GM04504 (cell line): Measurements from ENCODE around the gene LCMT1.
A peak's percentile ranks its signal among the peaks of the same experiment; 100 is the strongest.
"Not testable (repeated sequence)": the region's sequence is repeated elsewhere in the genome, so short reads cannot be mapped to it uniquely, and the experiment has no call there.

Experiments used
- DNase-seq: peaks from one replicate; pipeline ENCODE4 v3.0.0-alpha.2; 2012; ENCODE audit warnings: low read depth

Gene LCMT1

DNA sequence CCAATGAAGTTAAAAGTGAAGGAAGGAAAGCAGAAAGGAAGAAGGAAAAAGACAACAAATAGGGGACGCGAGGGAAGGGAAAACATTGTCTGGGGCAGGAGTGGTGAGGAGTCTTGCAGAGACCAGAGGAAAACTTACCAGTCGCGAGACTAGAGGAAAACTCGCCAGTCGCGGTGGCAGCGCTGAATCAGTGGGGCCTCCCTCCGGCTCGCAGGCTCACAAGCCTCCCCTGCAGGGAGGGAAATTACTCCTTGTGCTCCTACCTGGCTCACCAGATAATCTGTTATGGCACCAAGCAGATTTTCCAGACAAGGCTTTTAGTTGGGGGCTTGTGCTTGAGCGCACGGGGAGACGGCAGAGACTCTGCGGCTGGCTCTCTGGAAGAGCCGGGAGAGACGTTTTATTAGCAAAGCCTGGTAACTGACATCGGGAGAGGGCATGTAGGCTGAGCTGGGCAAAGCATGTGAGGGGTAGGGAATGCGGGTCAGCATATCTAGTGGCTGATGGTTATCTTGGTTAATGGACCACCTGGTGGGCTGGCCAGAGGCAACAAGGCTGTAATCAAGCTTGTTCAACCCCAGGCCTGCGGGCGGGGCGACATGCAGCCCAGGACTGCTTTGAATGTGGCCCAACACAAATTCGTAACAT lies 37.1 kb downstream of the LCMT1 start:
- DNase-seq: no peak

DNA sequence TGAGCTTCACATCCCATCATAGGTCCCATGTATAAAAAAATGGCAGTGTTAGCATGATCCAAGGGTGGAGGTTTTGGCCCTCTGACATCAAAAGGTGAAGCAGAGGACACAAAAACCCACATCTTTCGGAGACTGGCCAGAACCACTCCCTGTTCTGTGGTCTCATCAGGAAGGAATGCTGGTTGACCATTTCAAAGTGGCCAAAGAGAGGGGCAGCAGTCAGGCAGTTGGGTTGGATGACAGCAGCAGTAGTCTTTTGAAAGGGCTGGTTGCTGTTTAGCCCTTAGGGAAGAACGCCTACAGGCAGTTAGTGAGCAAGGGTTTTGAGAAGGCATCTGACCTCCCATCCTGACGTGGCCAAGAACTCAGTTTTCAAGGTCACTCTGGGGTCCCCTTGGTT lies 40.5 kb downstream of the LCMT1 start:
- peak; percentile 73 for DNase-seq

DNA sequence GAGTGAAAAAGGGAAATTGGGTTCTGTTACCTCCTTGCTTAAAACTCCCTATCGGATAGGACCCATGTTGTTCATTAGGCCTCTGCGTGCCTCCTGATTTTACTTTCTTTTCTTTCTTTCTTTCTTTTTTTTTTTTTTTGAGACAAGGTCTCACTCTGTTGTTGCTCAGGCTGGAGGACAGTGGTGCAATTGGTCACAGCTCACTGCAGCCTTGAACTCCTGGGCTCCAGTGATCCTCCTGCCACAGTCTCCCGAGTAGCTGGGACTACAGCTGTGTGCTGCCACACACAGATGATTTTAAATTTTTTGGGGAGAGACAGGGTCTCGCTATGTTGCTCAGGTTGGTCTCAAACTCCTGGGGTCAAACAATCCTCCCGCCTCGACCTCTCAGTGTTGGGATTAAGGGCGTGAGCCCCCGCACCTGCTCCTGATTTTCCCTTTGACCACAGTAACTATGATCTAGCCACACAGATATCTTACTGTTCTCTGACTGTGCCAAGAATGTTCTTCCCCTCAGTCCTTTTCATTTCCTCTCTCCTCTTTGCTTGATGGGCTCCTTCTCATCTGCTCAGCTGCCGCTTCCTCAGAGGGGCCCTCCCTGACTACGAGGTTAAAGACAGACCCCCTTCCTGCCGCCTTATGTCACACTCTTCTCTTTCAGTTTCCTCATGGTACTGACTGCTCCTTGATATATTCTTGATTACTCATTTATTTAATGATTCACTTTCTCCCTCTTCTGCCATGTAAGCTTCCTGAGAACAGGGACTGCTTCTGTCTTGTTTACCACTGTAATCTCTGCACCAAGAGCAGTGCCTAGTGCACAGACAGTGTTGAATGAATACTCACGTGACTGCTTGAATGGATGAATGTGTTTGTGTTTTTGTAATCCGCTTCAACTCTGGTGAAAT lies 44.3 kb downstream of the LCMT1 start:
- no peak for DNase-seq

DNA sequence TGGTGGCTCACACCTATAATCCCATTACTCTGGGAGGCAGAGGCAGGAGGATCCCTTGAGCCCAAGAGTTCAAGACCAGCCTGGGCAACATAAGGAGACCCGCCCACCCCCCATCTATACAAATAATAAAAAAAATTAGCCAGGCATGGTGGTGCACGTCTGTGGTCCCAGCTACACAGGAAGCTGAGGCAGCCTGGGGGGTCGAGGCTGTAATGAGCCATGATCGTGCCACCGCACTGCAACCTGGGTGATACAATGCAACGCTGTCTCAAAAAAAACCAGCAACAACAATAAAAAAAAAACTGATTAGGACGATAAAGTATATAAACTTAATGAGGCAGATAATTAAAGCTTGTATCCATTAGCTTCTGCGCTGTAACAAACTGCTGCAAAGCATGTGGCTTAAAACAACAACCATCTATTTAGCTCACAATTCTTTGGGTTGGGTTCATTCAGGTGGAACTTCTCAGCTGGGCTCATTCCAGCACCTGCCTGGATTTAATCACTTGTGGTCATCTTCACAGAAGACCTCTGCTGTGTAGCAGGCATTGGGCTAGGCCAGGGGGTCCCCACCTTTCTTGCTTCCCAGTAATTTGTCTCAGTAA lies 45.8 kb downstream of the LCMT1 start:
- no peak for DNase-seq

DNA sequence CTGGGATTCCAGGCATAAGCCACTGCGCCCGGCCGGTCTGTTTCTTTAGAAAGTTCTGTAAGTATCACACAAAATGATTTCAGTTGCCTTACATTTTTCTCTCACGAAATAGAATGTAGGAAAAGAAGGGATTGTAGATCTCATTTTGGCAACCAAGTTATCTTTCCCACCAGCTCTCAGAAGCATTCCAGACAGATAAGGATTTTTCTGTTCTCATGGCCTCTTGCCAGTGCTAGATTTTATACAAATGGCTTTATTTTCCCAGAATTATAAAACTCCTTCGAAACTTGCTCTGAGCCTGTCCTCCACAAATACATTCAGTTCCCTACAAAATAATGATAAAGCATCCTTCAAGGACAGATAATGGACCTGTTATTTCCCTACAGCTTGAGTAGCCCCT lies 46.9 kb downstream of the LCMT1 start:
- no peak for DNase-seq

DNA sequence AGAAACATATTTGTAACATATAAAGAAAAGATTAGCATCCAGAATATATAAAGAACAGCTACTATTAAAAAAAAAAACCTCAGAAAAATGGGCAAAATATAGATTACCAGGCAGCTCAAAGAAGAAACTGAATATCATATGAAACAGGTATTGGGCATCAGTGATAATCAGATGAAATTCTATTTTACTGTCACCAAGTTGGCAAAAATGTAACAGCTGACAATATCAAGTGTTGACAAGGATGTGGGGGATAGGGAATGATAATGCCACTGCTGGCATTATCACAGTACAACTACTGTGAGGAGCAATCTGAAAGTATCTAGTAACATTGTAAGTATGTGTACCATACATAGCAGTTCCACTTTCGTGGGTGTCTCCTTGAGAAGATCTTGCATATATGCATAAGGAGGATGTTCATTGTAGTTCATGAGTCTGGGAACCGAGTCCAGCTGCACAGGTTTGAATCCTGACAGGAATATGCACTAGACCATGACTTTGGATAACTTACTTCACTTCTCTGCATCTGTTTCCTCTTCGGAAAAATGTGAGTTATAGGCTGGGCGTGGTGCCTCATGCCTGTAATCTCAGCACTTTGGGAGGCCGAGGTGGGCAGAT lies 50.3 kb downstream of the LCMT1 start:
- DNase-seq: no peak

DNA sequence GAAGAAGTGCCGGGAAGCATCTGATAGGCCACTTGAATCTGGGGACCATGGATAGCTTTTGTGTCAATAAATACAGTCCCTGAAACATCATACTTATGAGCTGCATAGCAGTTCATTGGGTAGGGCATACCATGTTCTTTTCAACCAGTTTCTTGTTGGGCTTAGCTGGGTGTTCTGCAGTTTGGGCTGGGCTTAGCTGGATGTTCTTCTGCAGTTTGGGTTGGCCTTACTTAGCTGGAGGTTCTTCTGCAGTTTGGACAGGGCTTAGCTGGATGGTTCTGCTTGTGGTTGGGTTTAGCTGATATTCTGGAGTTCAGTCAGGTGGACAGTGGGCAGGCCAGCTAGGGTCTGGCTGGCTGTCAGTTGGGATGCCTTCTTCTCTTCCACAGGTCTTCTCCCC lies 52.1 kb downstream of the LCMT1 start:
- DNase-seq: no peak

DNA sequence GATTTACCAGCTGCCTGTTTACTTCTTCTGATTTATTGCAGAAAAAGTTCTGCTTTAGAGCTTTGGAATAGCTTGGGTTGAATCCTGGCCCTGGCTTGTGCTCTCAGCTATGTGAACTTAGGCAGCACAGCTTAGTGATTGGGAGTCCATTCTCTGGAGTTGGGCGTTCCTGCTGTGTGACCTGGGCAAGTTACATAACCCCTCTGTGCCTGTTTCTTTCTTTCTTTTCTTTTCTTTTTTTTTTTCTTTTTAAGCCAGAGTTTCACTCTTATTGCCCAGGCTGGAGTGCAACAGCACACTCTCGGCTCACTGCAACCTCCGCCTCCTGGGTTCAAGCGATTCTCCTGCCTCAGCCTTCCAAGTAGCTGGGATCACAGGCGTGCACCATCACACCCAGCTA lies 53.7 kb downstream of the LCMT1 start:
- DNase-seq: no peak

DNA sequence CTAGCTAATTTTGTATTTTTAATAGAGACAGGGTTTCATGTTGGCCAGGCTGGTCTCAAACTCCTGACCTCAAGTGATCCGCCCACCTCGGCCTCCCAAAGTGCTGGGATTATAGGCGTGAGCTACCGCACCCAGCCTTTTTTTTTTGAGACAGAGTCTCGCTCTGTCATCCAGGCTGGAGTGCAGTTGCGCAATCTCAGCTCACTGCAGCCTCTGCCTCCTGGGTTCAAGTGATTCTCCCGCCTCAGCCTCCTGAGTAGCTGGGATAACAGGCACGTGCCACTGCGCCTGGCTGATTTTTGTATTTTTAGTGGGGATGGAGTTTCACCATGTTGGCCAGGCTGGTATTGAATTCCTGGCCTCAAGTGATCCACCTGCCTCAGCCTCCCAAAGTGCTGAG lies 56.4 kb downstream of the LCMT1 start:
- not testable (repeated sequence) for DNase-seq

DNA sequence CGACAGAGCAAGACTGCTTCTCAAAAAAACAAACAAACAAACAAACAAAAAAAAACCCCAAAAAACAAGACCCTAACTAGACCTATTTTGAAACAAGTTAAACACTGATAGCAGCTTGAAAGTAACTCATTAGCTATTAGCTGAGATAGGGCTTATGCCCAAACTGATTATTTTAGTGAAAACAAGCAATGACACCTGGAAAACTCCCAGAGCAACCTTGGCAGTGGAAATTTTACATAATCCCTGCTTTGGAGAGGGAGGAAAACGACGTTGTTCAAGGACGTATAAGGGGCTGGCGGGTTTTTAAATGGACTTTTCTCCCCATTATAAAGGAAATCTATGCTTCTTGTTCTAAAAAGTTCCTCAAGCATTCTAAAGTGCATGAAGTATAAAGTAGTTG lies 59.8 kb downstream of the LCMT1 start:
- no peak for DNase-seq

DNA sequence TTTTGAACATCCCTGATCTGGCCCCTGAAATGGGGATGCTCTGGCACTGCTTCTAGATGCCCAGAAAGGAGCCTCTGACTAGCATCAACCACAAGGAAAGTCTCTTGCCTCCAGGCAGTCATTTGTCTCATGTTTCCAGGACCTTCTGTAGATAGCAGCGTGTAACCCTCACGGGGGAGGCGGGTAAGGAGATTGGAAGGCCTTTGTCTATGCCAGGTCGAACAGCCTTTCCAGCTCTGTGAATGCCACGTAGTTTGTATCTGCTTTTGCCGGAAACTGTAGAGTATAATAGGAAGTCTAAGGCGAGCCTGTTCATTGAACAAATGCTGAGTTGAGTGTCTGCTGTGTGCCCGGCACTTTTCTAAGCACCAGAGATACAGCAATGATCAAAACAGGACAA lies 61.3 kb downstream of the LCMT1 start:
- no peak for DNase-seq

DNA sequence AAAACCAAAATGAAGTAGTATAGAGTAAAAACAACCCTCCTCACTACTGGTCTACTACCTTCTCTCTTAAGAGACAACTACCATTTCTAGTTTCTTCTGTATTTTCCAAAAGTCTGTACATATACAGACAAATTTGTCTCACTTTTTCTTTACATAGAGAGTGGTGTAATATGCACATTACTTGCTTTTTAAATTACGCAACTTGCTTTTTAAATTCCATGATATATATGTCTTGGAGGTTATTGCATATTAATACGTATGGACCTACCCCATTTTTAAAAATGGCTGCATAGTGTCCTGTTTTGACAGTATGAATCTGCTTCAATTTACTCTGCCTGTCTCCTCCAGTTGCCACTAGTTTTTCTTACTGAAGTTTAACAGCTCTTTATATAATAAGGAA lies 62.7 kb downstream of the LCMT1 start:
- no peak for DNase-seq

DNA sequence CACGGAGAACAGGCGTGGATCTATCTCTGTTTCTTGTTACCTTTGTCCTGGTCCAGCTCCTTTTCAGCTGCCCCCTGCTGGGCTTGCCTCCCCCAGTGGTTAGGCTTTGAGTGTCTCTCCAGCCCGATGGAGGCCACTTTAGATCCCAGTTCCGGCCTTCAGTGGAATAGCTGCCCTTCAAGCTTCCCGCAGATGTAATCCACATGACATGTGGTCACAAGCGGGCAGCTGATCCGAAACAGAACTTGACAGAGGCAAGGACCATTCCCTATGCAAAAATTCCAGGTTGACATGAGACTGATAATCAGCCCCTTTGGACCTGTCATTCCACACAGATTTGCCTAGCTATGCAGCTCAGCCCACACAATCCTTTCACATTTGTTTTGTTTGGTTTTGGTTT lies 64.6 kb downstream of the LCMT1 start:
- no peak for DNase-seq

DNA sequence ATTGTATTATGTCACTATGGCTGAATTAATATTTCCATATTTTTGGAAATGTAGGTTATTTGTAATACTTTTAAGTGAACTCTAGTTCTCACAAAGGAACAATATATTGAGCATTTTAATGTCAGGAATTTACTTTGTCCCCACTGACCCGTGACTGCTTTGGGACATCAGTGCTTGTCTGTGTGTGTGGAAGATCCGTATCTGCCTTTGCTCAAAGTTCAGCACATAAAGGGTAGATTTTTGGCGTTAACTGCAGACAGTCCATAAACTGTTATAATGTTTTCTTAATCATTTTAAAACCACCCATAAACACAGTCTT lies 65.9 kb downstream of the LCMT1 start:
- no peak for DNase-seq

DNA sequence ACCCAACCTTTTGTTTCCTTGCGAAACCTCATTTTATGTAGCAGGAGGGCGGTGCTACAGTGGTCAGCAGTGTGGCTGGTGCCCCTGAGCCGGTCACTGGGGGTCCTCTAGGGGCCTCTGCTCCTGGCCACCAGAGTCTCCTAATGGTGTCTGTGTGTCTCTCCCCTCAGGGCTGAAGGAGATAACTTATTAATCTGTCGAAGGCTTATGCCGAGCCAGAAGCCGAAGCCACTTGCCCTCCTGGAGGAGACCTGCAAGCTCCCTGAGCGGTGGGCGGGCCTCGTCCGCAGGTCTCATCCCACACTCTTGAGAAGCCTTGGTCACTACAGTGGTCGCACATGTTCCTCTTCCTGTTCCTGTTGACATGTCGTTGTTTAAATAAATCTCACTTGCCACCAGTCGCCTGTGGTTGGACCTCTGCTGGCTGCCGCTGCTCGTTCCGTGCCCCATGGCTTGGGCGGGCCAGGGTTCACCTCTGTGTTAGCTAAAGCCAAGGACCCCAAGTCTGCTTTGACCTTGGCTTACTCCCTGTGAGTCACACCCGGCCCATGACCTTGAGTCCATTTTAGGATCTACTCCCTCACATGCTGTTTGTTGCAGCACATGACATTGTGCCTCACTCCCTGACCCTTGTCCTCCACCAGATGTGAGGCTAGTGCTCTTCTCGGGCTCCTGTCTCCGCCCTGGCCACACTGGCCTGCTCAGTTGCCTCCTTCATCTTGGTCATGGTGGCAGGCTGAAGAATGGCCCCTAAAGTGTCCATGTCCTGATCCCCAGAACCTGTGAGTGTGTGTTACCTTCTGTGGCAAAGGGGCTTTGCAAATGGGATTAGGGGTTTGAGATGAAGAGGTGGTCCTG lies 66.5 kb downstream of the LCMT1 start:
- DNase-seq: no peak

DNA sequence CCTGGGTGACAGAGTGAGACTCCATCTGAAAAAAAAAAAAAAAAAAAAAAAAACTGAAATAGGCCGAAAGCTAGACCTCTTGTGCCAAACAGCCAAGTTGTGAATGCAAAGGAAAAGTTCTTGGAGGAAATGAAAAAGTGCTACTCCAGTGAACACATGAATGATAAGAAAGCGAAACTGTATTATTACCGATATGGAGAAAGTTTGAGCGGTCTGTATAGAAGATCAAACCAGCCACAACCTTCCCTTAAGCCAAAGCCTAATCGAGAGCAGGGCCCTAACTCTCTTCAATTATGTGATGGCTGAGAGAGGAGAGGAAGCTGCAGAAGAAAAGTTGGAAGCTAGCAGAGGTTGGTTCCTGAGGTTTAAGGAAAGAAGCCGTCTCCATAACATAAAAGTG lies 69.7 kb downstream of the LCMT1 start:
- not testable (repeated sequence) for DNase-seq

DNA sequence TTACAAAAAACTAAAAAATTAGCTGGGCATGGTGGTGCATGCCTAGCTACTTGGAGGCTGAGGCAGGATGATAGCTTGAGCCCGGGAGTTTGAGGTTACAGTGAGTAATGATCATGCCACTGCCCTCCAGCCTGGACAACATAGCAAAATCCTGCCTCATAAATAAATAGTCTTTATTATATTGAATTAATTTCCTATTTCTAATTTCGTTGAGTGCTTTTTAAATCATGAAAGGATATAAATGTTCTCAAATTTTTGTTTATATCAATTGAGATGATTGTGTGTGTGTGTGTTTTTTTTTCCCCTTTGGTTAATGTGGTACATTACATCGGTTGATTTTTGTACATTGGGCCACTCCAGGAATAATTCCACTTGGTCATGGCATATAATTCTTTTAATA lies 73.2 kb downstream of the LCMT1 start:
- no peak for DNase-seq

DNA sequence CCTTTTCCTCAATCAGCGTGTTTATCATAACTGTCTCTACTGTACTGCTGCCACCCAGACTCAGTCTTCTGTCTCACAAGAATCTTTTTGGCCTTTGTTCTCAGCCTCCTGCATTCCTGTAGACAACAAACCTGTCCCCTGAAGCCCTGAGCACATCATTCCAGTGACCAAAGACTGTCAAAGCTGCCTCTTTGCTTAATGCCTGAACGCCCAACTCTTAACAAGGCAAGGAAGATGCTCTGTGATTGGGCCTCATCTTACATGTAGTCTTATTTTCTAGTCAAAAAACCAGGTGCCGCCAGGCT lies 75.9 kb downstream of the LCMT1 start:
- no peak for DNase-seq

DNA sequence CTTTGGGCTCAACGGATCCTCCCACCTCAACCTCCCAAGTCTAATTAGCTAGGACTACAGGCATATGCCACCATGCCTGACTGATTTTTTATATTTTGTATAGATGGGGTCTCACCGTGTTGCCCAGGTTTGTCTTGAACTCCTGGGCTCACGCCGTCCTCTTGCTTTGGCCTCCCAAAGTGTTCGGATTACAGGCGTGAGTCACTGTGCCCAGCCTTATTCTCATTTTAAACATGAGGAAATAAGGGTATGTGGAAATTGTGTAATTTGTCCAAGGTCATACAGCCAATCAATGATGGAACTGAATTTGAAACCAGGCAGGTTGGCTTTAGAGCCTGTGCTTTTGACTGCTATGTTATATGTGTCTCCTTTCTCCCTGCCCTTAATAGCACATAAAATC lies 77.8 kb downstream of the LCMT1 start:
- DNase-seq: no peak

DNA sequence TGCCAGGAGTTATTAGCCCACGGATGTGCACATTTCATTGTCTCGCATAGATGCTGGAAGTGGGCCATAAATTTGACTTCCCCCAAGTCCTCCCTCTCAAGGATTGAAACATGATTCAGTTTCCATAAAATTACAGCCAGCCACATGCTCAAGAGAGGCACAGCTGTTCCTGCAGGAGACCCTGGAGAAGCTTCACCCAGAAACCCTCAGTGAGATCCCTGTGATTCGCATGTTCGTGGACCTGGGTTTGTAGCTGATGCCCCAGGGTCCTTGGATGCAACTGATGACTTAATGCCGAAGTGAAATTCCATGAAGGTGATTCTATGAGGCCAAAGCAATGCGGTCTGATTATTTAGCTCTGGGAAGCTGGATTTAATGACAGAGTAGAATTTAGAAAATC lies 80.6 kb downstream of the LCMT1 start:
- DNase-seq: peak; percentile 46

DNA sequence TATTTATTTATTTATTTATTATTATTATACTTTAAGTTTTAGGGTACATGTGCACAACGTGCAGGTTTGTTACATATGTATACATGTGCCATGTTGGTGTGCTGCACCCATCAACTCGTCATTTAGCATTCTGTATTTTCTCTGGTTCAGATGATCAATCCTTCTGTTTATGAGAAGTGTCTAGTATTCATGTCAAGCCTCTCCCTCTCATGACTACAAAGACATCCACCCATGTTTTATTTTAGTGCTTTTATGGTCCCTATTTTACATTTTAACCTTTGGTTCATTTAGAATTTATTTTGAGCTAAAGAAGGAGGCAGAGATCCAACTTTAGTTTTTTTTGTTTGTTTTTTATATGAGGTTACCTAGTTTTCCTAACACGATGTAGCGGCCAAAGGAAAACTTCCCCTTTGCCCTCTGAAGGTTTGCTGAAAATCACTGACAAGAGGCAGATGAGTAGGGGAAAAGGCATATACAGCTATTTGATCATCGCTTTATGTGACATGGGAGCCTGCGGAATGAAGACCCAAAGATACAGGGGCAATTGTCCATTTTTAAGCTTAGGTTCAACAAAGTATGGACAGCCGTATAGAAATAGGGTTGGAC lies 82.8 kb downstream of the LCMT1 start:
- DNase-seq: no peak

DNA sequence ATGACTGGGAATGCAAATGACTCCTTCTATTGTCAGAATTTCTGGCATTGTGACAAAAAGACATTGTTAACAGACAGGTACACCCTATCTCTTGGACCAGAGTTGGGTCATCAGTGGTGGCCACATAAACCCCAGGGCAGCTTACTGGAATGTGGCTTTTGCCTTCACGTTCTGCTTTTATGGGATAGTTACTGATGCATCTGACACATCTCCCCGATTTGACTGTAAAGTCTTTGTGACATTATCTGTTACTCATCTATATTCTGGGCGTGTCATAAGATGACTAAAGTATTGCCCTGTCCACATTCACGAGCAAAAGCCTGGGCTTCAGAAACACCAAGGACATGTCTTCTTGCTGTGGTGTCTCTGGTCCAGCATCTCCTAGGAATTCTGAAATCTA lies 86.5 kb downstream of the LCMT1 start:
- DNase-seq: no peak
